ENCODE data around the gene PTCD2.

The PTCD2 gene

DNA sequence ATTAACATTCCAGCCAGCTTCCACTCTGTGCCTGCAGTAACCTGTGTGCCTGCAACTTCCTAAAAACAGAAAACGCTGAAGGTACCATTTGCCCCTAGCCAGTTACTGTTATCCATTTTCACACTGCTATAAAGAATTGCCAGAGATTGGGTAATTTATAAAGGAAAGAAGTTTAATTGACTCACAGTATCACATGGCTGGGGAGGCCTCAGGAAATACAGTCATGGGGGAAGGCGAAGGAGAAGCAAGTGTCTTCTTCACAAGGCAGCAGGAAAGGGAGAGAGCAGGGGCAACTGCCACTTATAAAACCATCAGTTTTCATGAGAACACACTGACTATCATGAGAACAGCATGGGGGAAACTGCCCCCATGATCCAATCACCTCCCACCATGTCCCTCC lies 31.2 kb downstream of the PTCD2 start:
- DNase-seq = no peak

GRCh38 chr5:72352616-72353015 lies 32.4 kb downstream of the PTCD2 start:
- DNase-seq = no peak

DNA sequence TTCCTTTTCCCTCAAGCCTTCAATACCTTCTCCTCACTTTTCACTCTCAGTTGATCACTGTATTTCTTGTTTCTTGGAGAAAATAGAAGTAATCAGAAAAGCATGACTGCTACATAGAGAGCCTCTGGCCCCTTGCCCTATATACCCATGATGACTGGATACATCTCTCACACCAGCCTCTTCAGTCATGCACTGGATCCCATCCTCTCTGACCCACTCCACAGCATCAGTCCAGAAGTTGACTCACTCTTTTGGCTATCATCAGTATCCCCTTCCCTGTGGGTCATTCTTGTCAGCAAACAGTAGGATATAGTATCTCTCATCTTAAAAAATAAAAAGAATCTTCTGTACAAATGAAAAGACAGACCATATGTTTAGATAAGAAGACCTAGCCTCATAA lies 32.9 kb downstream of the PTCD2 start:
- DNase-seq = no peak

GRCh38 chr5:72355706-72356299 lies 35.6 kb downstream of the PTCD2 start:
- no peak for DNase-seq

DNA sequence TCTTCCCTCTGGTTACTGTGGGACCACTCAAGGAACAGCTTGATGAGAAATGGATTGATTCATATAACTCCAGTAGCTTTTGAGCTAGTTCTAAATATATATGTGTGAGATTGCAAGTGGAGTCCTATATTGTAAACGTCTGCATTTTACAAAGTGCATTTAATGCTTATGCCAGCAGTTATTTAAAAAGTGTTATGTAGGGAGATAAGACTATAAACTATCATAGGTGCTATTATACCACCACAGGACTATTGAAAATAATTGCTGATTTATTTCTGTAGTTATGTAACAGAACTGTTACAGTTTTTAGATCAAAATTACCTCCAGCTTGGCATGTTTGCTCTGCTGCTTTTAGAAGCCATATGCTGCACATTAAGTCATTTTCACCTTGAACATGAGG lies 36.2 kb downstream of the PTCD2 start:
- DNase-seq = no peak

GRCh38 chr5:72358925-72359324 lies 38.8 kb downstream of the PTCD2 start:
- DNase-seq = no peak

DNA sequence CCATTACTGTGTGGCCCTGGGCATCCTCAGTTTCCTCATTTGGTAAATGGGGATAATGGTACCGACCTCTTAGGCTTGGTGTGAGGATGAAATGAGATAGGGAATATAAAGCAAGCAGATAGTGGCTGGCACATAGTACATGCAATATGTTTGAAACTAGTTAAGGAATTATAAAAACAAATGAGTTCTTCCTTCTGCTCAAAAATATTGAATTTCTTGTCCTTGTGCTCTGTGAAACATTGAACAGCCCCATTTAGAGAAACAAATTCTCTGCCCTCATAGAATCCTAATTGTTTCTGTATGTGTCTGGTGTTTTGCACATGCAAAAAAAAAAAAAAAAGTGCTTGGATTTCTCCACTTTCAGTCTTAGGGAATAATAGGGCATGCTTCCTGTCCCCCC lies 39.7 kb downstream of the PTCD2 start:
- no peak for DNase-seq

DNA sequence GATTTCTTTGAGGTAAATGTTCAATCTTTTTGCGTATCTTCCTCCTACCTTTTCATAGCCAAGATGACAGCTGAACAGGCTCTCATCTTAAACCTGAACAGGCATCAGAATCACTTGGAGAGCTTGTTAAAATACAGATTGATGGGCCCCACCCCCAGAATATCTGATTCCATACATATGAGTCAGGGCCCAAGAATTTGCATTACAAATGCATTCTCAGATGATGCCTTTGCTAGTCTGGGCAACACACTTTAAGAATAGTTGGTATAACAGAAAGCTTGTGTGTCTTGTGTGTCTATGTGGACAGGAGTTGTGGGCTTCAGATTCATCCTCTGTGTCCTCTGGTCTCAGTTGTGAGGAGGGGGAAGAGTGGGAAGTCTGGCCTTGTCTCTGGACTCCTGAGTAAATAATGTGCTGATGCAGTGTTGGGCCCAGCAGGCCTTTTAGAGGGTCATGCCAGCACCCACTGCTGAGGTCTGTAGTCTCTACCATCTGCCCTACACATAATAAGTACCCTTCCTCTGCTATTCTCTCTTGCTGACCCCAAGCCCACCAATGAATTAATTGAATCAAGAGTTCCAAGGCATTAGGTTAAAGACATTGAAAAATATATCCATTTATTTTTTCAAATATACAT lies 43.1 kb downstream of the PTCD2 start:
- DNase-seq = no peak

GRCh38 chr5:72364171-72364570 lies 44.0 kb downstream of the PTCD2 start:
- DNase-seq = no peak

DNA sequence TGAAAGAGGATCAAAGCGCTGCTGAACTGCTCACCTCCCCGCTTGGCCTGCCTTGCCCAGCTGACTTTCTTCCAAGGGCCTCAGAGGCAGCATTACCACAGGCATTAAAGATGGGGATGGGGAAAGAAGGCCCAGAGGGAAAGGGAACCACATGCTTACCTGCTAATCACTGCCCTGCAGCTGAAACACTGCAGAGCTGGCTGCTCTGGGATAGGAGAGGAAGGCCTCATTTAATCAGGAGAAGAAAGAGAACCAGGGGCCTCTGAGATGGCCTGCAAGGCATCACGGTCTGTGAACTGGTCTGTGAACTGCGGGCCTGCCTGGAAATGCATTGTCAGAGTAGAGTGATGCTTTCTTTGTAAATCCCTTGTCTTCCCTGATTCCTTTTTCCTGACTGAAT lies 44.8 kb downstream of the PTCD2 start:
- DNase-seq = no peak

DNA sequence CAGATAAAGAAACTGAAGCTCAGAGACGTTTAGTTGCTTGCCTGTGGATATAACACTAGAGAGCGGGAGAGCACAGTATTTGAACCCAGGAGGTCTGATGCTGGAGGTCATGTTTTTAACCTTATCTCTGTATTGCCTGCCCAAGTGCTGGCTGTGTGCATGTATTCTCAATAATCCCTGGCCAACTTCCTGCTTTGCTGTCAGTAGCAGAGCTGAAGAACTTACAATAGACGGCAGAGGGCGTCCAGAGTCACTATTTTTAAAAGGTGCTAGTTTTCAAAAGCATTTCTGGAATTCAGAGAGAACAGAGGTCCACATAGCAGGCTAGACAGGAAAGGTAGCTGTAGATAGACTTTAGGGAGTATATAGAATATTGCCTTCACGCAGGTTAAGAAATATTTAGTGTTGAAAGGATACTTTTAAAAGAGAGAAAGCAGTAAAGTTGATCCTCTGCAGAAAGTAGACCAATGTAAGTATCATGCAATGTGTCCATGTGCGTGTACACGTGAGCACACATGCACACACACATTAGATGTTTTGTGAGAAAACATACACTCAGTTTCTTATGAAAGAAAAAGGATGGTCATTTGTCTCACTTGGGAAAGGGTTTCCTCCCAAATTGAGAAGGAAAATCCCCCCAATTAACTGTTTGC lies 46.3 kb downstream of the PTCD2 start:
- peak; percentile 29 for DNase-seq

DNA sequence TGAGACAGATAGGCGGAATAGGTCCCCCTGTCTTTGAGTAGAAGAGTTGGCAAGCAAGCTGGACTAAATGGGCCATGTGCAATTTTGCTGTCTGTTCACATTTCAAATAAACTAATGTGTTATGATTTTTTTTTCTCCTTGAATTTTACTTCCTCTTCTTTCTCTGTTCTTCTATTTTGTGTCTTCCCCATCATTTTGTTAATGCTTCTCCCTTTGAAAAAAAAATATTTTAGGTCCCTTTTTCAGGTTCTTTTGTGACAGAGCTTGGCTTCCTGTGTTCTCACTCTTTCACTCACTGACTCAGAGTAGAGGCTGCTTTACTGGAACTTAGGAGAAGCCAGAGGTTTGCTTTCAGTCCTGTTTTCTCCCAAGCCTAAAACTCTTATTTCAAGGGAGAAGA lies 48.1 kb downstream of the PTCD2 start:
- DNase-seq = no peak

- DNase-seq = no peak
Measured at GRCh38 chr5:72369301-72369700, 49.1 kb downstream of the PTCD2 start.

- no peak for DNase-seq
Measured at GRCh38 chr5:72369711-72370110, 49.5 kb downstream of the PTCD2 start.

DNA sequence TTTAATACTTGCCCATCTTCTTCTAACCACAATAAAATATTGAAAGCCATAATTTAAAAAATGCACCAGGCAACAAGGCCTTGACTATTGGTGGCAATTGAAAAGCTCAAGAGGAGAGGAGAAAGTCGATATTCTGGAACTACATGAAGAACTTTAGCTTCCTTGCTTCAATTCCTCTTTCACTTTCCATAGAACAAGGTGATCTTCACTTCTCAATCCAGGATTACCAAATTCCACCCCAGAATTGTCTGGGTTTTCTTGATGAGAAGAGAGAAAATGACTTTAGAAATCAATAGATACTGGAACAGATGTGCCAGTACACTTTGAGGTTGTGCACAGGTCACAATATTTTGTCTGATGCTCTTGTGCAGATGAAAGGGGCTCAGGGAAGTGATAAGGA lies 52.2 kb downstream of the PTCD2 start:
- DNase-seq = no peak

- DNase-seq = no peak
Measured at GRCh38 chr5:72372923-72373322, 52.8 kb downstream of the PTCD2 start.

- DNase-seq = no peak
Measured at GRCh38 chr5:72374844-72375243, 54.7 kb downstream of the PTCD2 start.

GRCh38 chr5:72376381-72376780 lies 56.2 kb downstream of the PTCD2 start:
- DNase-seq = no peak

- no peak for DNase-seq
Measured at GRCh38 chr5:72377910-72378638, 57.9 kb downstream of the PTCD2 start.

DNA sequence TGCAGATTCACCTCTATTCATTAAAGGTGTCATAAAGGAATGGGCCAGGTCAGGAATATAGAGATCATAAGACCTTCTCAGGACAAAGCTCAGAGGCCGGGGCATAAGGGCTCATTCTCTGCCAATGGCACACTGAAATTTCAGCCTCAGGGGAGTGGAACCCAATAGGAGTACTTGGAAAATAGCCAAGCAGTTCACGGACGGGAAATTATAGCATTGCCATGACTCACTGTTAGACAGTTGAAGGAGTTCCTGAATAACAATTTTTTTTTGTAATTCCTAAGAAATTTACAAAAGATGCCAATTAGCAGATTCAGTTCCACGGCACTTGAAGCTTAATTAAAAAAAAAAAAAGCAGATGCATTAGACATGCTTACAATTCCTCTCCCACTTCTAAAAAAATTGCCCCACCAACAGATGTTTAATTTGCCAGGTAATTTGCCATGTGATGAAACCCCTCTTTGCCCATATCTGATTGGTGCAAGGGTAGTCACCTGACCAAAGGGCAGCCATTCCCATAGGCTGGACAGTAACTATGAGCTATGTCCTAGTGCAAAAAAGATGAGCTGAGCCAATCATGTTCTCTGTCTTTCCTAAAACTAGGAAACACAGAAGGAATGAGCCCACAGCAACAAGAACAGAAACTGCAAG lies 58.6 kb downstream of the PTCD2 start:
- no peak for DNase-seq

- no peak for DNase-seq
Measured at GRCh38 chr5:72379936-72380335, 59.8 kb downstream of the PTCD2 start.

DNA sequence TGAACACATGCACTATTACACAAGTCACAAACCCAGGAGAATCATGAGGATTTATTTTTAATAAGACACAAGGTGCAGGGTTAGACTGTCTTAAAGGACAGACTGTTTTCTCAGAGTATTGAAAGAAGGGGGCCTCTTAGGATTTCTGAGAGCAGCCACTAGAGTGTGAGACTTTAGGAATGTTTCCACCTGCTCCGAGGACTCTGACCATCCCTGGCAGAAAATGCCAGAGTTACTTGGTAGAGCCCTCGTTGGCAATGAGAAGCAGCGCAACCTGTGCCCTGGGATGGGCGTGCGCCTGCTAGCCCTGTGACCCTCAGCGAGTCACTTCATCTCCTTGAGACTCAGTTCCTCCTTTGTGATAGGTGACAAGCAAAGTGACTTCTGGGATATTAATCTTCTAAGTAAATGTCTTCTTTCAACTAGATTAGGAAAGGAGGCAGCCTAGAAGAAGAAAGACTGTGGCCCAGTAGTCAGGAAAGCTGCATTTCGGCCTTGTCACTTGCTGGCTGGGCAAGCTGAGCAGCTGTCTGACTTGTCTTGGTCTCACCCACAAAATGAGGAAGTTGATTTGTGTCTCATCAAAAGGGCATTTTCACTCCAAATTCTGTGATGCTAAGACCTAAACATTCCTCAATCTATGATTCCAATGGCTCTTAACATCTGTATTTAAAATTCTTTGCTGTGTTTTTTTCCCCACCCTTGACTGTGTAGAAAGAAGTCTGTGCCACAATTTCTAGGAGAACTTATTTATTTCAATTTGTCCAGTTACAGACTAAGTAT lies 60.5 kb downstream of the PTCD2 start:
- DNase-seq = peak; percentile 23

- no peak for DNase-seq
Measured at GRCh38 chr5:72383280-72383679, 63.1 kb downstream of the PTCD2 start.
